D721Med (cell line): ENCODE results near the gene RSF1.

ENCODE experiments used
- DNase-seq: peaks from one replicate; pipeline ENCODE4 v3.0.0; 2011; ENCODE audit warnings: low spot score; ENCODE audit not compliant: insufficient read length
- FAIRE-seq: peaks from 2 replicates; lab custom pipeline; 2011; peaks lifted over from hg19 to GRCh38; lab: Jason Lieb, UNC
- TF ChIP-seq, protein P1 (sequence below): IDR thresholded peaks from 2 replicates; pipeline ENCODE4 v1.5.1; 2012; ENCODE audit warnings: mild to moderate bottlenecking, control low read depth; ENCODE audit not compliant: insufficient read depth; ENCODE audit errors: missing control alignments

The RSF1 gene

GRCh38 chr11:77729063-77729462, 91.5 kb downstream of the RSF1 start:
- FAIRE-seq, result no peak
- DNase-seq, result no peak
- TF ChIP-seq, protein P1, sequence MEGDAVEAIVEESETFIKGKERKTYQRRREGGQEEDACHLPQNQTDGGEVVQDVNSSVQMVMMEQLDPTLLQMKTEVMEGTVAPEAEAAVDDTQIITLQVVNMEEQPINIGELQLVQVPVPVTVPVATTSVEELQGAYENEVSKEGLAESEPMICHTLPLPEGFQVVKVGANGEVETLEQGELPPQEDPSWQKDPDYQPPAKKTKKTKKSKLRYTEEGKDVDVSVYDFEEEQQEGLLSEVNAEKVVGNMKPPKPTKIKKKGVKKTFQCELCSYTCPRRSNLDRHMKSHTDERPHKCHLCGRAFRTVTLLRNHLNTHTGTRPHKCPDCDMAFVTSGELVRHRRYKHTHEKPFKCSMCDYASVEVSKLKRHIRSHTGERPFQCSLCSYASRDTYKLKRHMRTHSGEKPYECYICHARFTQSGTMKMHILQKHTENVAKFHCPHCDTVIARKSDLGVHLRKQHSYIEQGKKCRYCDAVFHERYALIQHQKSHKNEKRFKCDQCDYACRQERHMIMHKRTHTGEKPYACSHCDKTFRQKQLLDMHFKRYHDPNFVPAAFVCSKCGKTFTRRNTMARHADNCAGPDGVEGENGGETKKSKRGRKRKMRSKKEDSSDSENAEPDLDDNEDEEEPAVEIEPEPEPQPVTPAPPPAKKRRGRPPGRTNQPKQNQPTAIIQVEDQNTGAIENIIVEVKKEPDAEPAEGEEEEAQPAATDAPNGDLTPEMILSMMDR, result no peak

DNA sequence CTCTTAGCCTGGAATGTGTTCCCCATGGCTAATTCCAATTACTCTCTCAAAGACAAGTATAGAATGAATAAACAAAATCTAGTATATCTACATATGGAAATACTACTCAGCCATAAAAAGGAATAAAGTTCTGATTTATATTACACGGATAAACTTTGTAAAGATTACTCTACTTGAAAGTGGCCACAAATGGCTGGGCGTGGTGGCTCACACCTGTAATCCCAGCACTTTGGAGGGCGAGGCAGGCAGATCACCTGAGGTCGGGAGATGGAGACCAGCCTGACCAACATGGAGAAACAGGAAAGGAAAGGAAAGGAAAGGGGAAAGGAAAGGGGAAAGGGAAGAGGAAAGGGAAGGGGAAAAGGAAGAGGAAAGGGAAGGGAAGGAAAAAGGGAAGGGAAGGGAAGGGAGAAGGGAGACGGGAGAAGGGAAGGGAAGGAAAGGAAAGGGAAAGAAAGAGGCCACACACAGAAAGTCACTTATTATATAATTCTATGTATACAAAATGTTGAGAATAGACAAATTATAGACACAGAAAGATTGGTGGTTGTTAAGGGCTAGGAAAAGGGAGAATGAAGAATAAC, 92.2 kb downstream of the RSF1 start:
- FAIRE-seq (no peak), DNase-seq (no peak)
- TF ChIP-seq, protein P1, result no peak

GRCh38 chr11:77726524-77726923, 94.0 kb downstream of the RSF1 start:
- DNase-seq, result no peak
- no peak for FAIRE-seq
- TF ChIP-seq, protein P1, result no peak

GRCh38 chr11:77725433-77725832, 95.1 kb downstream of the RSF1 start:
- TF ChIP-seq, protein P1, result no peak
- DNase-seq, result no peak
- no peak for FAIRE-seq

GRCh38 chr11:77724636-77725035, 95.9 kb downstream of the RSF1 start:
- DNase-seq (no peak), FAIRE-seq (no peak)
- TF ChIP-seq, protein P1, result no peak

DNA sequence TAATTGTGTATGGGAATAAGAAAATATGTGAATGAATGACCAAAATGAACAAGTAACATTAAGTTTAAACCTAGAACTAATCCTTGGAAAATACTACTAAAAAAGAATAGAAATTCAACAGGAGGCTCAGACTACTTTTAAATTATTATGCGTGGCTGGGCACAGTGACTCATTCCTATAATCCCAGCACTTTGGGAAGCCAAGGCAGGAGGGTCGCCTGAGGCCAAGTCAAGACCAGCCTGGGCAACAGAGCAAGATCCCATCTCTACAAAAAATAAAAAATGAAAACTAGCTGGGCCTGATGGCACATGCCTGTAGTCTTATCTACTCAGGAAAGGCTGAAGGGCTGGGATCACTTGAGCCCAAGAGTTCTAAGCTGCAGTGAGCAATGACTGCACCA, 97.5 kb downstream of the RSF1 start:
- FAIRE-seq, result no peak
- DNase-seq, result no peak
- TF ChIP-seq, protein P1, result no peak

- TF ChIP-seq, protein P1, result no peak
- FAIRE-seq, result no peak
- no peak for DNase-seq
Measured at GRCh38 chr11:77710358-77710757, 110.2 kb downstream of the RSF1 start.
